Measurements from ENCODE around the gene OR10A6. TPM values are rescaled to one million over a fixed set of nuclear protein-coding genes. Genes with fewer than 3 reads are reported as not detected.

Gene OR10A6
- total RNA-seq, 1 donor from 2014 or later: not detected

GRCh38 chr11:7892840-7893254 is 38.2 kb downstream of the OR10A6 start:
- H3K27ac ChIP-seq: no peak overlapping the region
- no peaks in the 10 kb centered on the region for H3K4me1 ChIP-seq
- intact Hi-C loops (cut with DNase I): loop anchor here (1.0 to 2.0 kb wide), 2 partner anchors 93 to 206 kb away; no protein-coding TSS in a partner anchor
- H3K27me3 ChIP-seq: no peaks in the 10 kb centered on the region
- H3K4me3 ChIP-seq: no peak overlapping the region
- no peaks in the 10 kb centered on the region for H3K36me3 ChIP-seq
- TF ChIP-seq CTCF (IDR thresholded peaks at IDR 0.05): peak; percentile 35 to 77 (median 75)
- no peaks in the 10 kb centered on the region for H3K9me3 ChIP-seq
- DNase-seq (ENCODE audit: low spot score in 2 of 2): no peak

GRCh38 chr11:7892059-7892699 is 38.9 kb downstream of the OR10A6 start:
- intact Hi-C loops (cut with DNase I): loop anchor here (1.0 to 2.0 kb wide), 2 partner anchors 94 to 207 kb away; no protein-coding TSS in a partner anchor
- H3K4me3 ChIP-seq: no peak overlapping the region
- no peak for DNase-seq (ENCODE audit: low spot score in 2 of 2)
- H3K27ac ChIP-seq: no peak overlapping the region
- no peaks in the 10 kb centered on the region for H3K27me3 ChIP-seq
- TF ChIP-seq CTCF (IDR thresholded peaks at IDR 0.05): no peak
- H3K4me1 ChIP-seq: no peaks in the 10 kb centered on the region
- H3K36me3 ChIP-seq: no peaks in the 10 kb centered on the region
- H3K9me3 ChIP-seq: no peaks in the 10 kb centered on the region

- TF ChIP-seq CTCF (IDR thresholded peaks at IDR 0.05): no peak
- Histone ChIP-seq H3K9me3 (no peaks in the 10 kb centered on the region), H3K27me3 (no peaks in the 10 kb centered on the region), H3K4me3 (no peak overlapping the region), H3K4me1 (no peaks in the 10 kb centered on the region), H3K27ac (no peak overlapping the region), H3K36me3 (no peaks in the 10 kb centered on the region)
- intact Hi-C loops (cut with DNase I): no loop called here
- DNase-seq (ENCODE audit: low spot score in 2 of 2): no peak
Measured at GRCh38 chr11:7890417-7891172, 40.5 kb downstream of the OR10A6 start.

GRCh38 chr11:7889985-7890384 is 41.1 kb downstream of the OR10A6 start:
- Histone ChIP-seq H3K4me1 (no peaks in the 10 kb centered on the region), H3K9me3 (no peaks in the 10 kb centered on the region), H3K27ac (no peak overlapping the region), H3K36me3 (no peaks in the 10 kb centered on the region), H3K27me3 (no peaks in the 10 kb centered on the region), H3K4me3 (no peak overlapping the region)
- DNase-seq (ENCODE audit: low spot score in 2 of 2): no peak
- intact Hi-C loops (cut with DNase I): no loop called here
- no peak for TF ChIP-seq CTCF (IDR thresholded peaks at IDR 0.05)

- H3K36me3 ChIP-seq: no peaks in the 10 kb centered on the region
- H3K9me3 ChIP-seq: no peaks in the 10 kb centered on the region
- no peaks in the 10 kb centered on the region for H3K27me3 ChIP-seq
- H3K4me3 ChIP-seq: no peak overlapping the region
- H3K4me1 ChIP-seq: no peaks in the 10 kb centered on the region
- TF ChIP-seq CTCF (IDR thresholded peaks at IDR 0.05): no peak
- H3K27ac ChIP-seq: no peak overlapping the region
- no peak for DNase-seq (ENCODE audit: low spot score in 2 of 2)
- intact Hi-C loops (cut with DNase I): no loop called here
Measured at GRCh38 chr11:7882860-7883259, 48.2 kb downstream of the OR10A6 start.

Other genes starting within 250 kb of the OR10A6 start
- not detected for gene OVCH2, start 224.8 kb downstream of the OR10A6 start, total RNA-seq
- gene OR5P2, start 134.3 kb downstream of the OR10A6 start, total RNA-seq: not detected
- gene OR5P3, start 100.4 kb downstream of the OR10A6 start, total RNA-seq: not detected
- gene OR10A3, start 10.4 kb upstream of the OR10A6 start, total RNA-seq: not detected
- not detected for gene NLRP10, start 34.2 kb upstream of the OR10A6 start, total RNA-seq
- 319 TPM for gene EIF3F, start 56.1 kb upstream of the OR10A6 start, total RNA-seq
- 12.9 TPM for gene TUB, start 149.9 kb upstream of the OR10A6 start, total RNA-seq
- gene RIC3, start 237.8 kb upstream of the OR10A6 start, total RNA-seq: 5.3 TPM